Posterior cingulate gyrus (tissue), 11 donors: ENCODE data around the gene PBX1.
A peak's percentile ranks its signal among the peaks of the same experiment; 100 is the strongest.

Experiments
- DNase-seq, 10 donors: peaks; one replicate each; pipeline versions ENCODE4 v3.0.0 to v3.0.0-alpha.2; 2020 to 2021; ENCODE audit warnings: mixed read lengths in 3 of 10
- intact Hi-C: fragments of 100-400 bp; cut with DNase I; formaldehyde crosslinking; loops from one replicate; pipeline ENCODE4 v1.15.1; 2023

PBX1 gene

DNA sequence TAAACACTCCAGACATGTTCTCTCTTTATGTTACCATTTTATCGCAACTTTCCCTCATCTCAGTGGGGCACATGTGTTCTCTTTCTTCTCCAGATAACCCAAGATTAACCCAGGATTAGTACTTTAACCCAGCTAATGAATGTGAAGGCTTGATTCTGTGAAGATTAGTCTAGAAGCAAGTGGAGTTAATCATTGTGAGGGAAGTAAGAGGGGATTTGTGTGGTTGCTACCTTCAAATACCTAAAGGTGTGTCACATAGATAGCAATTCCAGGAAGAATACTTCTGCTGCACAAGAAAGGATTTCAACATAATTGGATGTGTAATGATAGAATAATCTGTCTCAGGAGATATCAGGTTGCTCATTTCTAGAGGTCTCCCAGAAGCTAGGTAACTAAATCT, 327.1 kb downstream of the PBX1 start:
- no peak for DNase-seq
- intact Hi-C loops, result no loop called here

DNA sequence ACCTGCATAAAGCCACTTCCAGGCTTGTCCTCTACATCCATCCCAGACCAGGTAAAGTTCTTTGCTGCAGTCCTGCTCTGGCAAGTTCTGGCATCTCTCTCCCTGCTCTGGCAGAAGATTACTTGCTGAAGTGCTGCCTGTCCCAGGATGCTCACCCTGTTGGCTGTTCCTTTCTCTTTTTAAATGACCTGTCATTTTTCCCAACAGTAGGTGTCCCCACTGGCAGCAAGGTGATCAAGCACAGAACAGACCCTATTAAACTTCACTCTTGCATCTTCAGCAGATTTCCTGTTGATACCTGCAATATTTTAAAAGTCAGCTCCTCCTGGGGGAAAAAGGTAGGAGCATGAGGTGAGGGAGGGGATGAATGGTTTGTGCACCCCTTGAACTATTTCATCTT, 332.6 kb downstream of the PBX1 start:
- DNase-seq, result no peak
- intact Hi-C loops, result no loop called here

DNA sequence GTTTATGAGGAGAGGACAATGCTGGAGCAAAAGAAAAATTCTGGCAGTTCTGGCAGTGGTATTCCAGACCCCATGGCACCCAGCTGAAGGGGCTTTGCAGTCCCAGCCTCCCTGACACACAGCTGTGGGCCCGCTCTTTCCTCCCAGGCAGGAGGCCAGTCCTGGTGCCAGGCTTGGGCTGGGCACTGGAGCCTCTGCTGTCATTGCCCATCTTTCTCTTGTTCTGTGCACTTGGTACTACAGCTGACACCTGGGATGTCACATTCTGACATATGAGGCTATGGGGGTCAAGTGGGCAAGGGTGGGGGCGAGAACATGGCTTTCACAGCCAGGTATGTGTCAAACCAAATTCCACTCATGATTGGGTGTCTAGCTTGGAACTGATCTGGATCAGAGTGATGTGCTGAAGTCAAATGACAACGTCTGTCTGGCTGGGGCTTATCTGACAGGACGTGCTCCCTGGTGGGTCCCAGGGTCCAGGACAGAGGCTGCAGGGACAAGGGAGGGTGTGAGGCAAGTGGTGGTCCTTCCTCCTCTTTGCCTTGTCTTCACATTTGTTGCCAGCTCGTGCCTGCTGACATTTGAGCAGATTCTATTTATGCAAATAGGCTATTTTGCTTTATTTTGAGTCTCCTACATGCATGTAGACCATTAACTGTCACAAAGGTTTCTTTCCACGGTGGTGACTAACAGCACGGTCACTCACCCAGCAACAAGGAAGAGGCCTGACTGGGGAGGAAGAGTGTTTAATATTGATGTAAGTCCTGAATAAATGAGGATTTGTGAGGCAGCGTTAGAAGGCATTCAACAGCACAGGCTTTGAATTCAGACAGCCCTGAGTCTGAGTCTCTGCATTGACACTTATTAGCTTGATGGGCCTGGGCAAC, 336.3 kb downstream of the PBX1 start:
- peak in 1 of 10 donors; percentile 81 for DNase-seq
- intact Hi-C loops, result no loop called here

DNA sequence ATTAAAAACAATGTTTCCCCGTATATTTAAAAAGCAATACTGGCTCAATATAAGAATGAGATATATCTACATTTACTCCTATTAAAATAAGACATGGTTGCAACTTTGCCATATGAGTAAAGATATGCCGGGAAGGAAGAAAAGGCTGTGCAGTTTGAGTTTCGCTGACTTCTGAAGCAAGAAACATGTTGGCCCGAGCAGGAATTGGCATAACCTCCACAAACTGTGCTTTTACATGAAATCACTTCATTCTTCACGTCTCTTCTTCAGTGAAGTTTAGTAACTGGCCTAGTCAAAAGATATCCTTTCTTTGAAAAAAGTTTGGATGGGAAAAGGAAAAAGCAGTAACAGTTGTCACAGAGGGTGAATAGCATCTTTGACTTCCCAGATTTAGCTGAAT, 342.0 kb downstream of the PBX1 start:
- no peak for DNase-seq
- intact Hi-C loops, result no loop called here
